PFSK-1 (cell line): Measurements from ENCODE around the gene INTS2.

ENCODE experiments used
- POLR2AphosphoS5 ChIP-seq: IDR thresholded peaks from 2 replicates; pipeline ENCODE4 v1.6.1; 2012; ENCODE audit warnings: low read depth, mild to moderate bottlenecking, control low read depth, low read length, moderate library complexity
- REST ChIP-seq, 2 experiments: IDR thresholded peaks; 2 replicates each; pipeline versions ENCODE4 v1.6.1 to v1.8.0; 2011 to 2012; ENCODE audit warnings: low read depth in 2 of 2, low read length in 2 of 2, control low read depth in 1 of 2, inconsistent platforms in 1 of 2, mild to moderate bottlenecking in 1 of 2, moderate library complexity in 1 of 2; ENCODE audit not compliant: insufficient read depth in 1 of 2
- TAF1 ChIP-seq: IDR thresholded peaks from 2 replicates; pipeline ENCODE4 v1.6.1; 2012; ENCODE audit warnings: low read length, control low read depth, borderline replicate concordance; ENCODE audit not compliant: insufficient read depth

GRCh38 chr17:61827649-61828395 lies 100.0 kb downstream of the INTS2 start:
- TF ChIP-seq TAF1 (no peak), REST (IDR thresholded peaks at IDR 0.05; ENCODE audit: insufficient read depth in 1 of 2, low read depth in 2 of 2, low read length in 2 of 2) (no peak), POLR2AphosphoS5 (no peak)
